SKM-1 treated with dmso at 0.1 percent for 144 hours (cell line): ENCODE data around the gene UBXN6.
A peak's percentile ranks its signal among the peaks of the same experiment; 100 is the strongest.

Experiments
- DNase-seq: peaks from one replicate; lab custom pipeline; 2025; ENCODE audit not compliant: unreplicated experiment; lab: John Stamatoyannopoulos, UW

Gene UBXN6

DNA sequence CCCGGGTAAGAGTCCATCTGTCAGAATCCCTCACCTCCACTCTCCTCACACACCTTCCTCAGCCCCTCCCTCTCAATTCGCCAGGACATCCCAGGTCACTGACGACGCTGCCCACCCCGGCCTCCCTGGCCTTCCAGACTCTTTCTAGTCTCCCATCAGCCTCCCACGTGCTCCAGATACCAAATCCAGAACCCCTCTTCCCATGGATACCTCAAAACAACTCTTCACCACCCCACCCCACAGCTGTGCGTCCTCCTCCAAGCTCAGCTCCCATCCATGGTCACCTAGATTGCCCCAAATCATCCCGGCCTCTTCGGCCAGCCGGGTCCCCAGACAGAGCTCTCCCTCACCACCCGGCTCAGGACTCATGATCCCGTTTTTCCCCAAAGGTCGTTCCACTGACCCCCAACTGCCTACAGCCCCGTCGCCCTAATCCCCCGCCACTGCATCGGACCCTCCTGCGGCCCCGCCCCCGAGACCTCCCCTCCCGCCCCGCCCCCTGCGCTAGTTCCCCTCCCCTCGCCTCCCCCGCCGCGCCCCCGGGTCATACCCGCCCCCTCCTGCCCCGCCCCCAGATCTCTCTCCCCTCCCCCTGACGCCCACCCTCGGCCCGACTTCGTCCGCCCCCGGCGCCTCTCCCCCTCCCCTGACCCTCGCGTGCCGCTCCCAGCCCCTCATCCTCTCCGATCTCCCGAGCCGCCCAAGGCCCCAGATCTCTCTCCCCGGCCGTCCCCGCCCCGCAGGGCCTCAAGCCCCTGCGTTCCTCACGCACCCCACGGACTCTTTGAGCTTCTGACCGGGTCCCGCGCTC, 546 bp downstream of the UBXN6 start:
- DNase-seq = no peak

DNA sequence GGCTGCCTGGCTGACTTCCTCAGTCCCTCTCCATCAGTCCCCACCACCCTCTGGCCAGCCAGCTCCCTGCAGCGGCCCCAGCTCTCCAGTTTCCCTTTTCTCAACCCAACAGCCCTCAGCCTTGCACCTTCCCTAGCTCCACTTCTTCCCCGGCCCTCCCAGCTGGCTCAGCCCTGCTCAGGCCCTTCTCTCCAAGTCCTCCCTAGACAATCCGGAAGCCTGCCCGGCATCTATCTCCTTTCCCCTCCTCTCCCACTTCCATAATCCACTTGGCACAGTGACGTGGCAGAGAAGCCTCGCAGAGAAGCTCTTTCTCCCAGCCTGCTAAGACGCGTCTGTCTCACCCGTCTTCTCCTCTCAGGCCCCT, 1.1 kb downstream of the UBXN6 start:
- DNase-seq = peak; percentile 42

DNA sequence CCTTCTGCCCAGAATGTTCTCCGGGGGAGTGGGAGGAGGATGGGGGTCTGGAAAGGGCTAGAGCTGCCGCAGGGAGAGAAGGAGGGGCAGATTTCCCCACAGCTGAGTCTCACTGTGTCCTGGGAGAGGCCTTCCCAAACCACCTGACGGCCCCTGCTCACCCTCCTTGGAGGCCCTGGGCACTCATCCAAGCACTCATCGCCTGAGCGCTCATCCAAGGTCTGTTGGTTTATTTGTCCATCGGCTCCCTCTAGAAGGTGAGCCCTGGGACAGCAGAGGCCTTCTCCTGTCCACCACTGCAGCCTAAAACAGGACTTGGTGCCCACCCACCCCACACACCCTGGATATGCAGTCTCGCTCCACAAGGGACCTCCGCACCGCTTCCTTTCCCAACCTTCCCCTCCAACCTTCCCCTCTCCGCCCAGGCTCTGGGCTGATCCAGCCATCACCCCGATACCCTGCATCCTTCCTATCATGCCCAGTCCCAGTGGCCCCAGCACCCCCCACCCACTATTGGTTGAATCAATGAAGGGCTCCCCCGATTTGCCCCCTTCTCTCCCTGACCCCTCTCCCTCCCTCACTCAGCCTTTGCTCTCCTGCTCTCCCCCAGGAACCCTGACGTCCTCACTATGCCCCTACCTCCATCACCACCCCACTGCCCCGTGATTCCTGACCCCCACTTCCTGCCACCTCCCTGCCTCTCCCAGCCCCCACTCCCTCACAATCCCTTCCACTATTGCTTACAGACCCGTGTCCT, 1.7 kb downstream of the UBXN6 start:
- DNase-seq = no peak

DNA sequence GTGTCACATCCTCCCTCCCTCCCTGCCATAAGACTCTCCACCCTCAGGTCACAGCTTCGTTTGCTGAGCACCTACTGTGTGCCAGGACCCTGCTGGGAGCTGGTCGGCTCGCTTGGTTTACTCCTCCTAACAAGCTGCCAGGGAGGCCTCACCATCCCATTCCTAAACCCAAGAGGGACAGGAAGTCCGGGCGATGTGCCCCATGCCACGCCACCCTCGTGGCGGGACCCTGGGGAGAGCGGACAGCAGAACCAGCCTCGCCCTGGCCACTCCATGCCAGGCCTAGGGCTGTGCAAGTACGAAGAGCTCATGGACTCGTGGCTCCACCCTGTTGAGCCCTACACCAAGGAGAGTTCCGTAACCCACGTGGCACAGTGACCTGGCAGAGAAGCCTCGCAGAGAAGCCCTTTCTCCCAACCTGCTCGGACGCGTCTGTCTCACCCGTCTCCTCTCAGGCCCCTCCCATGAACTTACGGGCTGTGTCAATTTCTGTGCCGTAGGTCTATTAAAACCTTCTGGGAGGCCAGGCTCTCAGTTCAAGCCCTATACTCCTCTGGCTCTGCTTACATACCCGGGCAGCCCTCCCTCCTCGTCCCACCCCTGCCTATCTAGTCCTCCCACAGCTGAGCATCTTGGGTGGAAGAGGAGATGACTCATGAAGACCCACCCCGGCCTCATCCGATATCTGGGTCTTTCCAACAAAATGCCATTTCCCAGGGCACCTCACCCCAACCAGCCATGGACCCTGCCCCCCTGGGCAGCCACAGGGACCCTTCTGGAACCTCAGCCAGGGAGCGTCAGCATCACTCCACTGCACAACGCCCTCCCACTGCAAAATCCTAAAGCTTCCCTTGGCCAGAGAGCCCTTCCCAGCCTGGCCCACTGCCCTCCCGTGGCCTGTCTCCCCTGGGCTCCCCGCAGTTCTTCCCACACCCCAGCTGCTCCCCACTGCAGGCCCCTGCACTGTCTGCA, 2.6 kb downstream of the UBXN6 start:
- no peak for DNase-seq

DNA sequence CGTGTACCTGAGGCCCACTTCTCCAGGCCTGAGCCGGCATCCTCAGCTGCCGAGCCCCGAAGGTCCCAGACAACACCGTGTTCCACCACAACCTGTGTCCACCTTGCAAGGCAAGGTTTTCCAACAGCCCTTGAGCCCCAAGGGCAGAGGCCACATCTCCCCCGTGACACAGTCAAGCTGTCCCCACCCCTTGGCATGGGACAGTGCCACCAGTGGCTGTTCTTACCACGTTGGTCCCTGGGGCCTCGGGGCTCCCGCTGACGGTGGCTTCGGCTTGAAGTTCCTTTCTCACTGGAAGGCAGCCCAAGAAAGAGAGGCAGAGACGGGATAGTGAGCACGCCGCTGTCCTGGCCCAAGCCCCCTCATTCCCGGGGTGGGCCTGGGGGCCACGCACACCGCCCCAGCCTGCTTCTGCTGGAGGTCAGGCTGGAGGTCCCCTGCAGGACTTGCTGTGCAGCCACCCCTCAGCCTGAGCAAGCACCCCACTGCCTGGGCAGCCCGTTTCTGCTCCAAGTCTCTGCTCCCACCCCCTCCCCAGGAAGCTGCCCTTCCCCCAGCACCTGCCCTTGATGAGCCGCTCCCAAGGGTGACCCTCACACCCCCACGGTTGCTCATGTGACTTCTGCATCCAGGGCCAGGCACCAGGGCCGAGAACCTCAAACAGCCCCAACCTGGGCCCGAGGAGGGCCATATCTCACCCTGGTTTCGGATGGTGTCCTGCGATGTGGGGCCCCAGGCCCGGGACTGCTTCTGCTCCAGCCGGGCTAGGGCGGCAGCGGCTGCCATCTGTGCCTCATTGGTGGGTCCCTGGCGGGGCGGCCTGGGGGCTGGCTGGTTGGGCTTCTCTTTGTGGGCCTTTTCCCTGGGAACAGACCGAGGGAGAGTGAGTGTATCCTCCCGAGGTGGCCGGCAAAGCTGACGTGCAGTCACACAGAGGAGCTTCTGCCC, 4.1 kb downstream of the UBXN6 start:
- DNase-seq = no peak

DNA sequence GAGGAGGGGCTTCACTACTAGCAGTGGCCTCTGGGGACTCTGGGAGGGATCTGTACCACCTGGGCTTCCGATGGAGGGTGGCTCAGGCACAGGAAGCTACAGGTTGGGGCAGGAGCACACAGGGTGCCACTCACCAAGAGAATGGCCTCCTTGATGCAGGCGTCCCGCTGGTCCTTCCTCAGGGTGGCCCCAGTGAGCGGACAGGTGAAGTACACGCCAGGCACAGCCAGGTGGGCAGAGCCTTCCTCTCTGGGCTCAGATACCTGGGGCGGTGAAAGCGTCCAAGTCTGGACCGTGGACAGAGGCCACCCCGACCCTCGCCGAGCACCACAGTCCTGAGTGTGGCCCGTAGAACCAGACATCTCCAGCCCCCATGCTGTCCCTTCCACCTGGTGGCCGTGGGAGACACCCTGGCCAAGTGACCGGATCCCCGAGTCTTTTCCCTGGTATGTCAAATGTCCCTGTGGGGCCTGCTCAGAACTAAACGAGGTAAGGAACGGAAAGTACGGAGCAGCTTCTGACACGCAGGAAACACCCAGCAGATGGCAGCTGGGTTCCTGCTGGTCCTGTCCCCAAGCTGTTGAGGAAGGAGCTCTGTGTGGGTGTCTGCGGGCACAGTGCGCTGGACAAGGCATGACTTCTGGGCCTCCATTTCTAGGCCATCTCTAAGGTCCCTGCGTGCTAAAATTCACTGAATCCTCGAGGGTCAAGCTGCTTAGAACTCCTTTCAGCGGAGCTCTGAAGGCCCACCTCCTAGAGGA, 5.2 kb downstream of the UBXN6 start:
- DNase-seq = no peak

DNA sequence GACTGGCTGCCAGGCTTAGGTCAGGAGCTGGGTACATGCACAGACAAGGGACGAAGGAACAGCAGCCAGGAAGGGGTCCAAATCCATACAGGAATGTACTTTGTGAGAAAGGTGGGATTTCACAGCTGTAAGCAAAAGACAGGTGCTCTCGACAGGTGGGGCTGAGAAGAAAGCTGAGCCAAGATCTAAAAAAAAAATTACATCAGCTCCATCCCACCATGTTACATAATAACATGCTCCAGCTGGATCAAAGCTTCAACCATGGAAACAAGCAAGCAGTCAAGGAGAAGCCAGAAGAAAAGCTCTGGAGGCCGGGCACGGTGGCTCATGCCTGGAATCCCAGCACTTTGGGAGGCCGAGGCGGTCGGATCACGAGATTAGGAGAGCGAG, 8.0 kb downstream of the UBXN6 start:
- DNase-seq = no peak

DNA sequence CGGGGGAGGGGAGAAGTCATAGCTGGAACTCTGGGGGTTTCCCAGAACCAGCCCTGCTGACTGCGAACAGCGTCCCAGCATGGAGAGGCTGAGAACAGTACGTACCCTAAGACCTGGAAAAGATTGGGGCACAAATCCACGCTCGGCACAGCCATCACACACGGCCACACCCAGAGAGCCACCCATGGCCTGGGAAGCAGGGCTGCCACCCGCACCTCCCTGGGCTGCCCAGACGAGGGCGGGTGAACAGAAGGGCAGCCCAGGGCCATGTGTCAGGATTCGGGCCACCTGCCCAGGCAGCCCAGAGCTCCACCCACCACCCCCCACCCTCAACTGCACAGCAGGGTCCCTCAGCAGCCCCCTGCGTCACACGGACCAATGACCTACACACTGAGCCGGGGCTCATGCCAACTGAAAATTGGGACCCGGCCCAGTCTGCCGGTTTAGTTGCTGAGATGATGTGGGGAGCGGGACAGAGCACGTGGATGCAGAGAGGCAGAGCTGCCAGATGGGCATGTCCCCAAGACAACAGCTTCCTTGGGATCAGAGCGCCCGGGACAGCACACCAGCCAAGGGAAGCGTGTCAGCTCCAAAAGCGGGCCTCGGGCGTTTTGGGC, 8.5 kb downstream of the UBXN6 start:
- no peak for DNase-seq

DNA sequence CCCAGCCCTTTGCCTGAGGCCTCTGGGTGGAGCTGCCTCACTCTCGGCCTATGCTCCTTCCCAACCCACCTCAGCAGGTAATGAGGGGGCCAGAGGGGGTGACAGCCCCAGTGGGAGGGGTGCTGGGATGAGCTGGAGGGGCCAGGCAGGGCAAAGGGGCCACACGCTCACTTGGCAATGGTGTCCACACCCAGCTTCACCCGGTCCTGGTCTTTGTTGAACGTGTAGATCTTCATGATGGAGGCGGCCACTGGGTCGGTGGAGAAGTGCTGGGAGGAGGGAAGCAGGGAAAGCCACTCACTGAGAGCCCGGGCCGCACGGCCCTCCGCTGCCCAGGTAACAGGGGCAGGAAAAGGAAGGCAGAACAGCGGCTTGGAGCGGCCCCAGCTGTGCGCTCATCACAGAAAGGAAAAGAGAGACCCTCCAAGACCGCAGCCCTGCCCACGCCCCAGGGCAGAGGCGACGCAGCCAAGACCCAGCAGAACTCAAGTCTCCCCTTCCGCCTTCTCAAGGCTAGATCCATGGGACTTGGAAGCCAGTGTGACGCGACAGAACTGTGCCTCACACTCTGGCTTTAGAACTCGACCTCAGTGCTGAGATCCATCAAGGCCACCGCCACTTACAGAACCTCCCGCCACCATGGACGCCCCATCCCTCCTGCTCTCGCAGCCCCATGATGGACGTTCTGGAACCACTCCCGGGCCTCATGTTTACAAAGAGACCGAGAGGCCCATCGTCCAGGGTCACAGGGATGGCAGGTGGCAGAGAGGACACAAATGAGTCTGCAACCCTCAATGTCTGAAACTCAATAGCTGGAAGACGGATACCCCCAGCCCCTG, 9.2 kb downstream of the UBXN6 start:
- DNase-seq = no peak

DNA sequence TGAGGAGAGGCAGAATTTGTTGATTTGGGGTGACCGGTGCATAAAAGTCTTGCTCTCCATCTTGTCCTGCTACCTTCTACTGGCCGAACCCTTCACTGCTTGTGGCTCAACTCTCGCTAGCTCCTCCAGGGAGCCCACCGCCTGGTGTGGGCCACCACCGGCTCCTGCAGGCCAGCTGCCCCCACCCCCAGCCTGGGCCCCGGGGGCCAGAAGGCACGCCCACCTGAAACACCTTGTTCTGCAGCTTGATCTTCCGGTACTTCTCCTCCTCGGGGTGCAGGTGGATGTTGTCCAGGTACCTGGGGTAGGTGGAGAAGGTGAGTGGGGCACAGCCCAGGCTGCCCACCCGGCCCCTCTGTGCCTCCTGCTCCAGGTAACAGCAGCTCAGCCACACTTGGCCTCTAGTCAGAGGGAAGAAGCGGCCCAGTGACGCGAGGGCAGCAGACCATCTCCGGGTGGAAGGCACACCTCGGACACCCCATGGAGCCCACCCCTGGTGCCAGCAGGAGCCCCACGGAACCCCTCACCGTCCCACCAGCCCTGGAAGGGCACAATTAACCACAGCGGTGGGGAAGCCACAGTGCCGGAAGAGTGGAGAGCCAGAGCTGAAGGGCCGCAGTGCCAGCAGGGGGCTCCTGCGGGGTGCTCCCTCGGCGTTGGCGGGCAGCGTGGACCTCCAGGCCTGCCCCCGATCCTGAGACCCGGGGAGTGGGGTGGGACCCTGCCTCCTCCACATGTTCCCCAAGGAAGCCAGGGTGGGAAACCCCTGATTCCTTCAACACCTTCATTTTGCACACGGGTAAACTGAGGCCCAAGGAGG, 10.1 kb downstream of the UBXN6 start:
- no peak for DNase-seq

DNA sequence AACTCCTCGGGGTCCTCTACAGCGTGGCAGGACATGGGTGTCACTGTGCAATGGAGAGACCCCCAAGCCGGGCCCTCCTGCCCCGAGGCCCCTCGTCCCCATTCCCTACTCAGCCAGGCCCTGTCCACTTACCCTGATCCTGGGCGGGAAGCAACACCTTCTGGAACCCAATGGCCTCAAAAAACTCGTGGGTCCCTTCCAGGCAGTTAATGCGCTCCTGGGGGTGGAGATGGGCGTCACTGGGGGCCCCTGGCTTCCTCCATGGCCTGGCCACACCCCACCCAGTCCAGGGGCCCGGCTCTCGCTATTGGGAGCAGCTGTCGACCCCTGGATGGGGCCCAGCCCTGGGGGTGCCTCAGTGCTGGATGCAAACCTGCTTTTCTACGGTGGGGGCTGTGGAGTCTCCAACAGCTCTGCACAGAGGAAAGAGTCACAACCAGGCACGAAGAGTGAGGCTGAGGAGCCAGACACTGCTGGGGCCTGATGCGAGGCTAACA, 10.8 kb downstream of the UBXN6 start:
- DNase-seq = no peak

DNA sequence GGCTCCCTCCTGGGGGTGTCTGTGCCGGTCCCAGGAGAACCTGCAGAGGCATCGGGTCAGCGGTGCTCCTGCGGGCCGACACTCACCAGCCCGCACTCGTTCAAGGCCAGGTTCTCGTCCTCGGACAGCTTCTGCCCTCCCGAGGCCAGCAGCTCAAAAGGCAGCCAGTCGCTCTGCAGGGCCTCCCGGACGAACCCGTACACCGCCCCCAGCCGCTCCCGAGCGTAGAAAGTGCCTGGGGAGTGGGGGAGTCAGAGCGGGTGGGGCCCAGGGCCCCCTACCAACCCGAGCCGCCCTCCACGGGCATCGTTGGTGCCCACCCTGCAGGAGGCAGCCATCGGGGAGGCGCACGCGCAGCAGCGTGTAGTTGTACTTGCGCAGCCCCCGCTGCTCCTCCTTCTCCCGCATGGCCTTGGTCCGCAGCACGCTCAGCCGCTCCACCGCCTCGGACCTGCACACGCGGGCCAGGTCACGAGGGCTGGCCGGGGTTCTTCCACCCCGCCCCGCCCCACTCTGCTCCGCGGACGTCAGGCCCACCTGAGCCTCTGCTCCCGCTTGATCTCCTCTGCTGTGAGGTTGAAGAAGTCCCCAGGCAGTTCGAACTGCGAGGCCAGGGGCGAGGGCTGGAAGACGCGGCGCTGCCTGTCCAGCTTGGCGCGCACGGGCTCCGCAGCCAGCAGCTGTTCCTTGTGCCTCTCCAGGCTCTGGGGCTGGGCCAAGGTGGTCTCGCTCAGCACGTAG, 11.5 kb downstream of the UBXN6 start:
- no peak for DNase-seq

DNA sequence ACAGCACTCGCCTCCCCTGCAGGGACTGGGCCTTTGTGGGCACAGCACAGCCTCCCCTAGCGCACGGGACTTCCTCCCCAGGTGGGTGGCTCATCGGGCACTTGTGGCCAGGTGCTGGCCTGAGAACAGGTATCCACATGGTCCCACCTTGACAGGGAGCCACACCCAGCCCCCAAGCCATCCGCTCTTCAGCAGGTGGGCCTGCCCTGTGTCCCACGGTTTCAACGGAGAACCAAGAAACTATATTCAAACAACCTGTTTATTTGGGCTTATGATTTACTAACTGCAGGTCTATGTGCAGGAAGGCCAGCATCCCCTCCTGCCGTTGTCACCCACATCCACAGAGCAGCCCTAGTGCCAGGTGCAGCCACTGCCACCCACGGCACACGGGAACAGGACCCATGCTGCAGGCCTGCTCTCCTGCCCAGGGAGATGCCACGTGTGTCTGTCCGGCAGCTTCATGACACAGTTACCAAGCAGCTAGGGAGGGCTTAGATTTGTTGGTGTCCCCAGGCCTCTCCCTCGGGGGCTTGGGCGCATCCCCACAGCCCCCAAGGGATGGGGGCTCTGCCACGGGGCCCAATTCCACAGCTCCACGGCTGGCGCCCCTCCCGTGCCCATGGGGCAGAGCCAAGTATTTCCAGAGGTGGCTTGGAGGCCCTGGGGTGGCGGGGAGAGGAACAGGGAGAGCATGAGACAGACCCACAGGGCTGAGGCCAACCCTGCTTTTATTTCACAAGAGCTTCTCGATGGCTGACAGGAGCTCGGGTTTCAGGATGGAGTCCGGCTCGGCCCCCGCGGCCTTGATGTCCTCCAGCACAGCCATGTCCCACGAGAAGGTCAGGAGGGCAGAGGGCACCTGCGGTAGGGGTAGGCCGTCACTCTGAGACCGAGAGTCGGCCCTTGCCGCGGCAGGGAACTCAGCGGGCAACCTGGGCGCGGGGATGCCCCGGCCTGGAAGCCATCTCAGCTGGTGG, 12.5 kb downstream of the UBXN6 start:
- DNase-seq = no peak

DNA sequence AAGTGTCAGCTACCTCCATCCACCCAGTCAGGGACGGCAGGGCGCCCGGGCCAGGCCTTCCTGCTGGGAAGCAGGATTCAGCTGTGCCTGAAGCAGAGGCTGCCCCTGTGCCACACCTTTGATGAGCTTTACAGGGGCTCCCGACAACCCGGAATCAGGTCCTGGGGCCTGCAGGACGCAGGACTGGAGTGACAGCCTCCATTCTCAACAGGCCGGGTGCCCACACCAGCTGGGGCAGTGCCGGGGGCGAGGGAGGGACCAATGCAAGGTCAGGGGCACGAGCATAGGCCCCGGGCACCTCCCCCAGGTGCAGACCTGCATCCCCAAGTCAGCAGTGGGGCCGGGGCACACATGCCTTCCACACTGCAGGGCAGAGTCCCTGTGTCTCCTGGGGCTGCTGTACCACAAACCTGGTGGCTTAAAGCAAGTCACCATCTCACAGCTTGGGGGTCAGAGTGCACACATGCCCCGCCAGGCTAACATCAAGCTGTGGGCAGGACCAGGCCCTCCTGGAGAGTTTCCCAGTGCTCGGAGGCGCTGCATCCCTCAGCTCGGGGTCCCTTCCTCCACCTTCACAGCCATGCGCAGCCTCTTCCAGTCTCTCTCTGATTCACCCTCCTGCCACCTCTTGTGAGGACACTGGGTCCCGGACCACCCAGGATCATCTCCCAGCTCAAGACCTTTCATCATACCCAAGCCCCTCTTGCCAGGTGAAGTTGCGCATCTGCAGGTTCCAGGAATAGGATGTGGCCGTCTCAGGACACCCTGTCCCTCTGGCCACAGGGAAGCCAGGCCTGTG, 13.4 kb downstream of the UBXN6 start:
- DNase-seq = no peak

DNA sequence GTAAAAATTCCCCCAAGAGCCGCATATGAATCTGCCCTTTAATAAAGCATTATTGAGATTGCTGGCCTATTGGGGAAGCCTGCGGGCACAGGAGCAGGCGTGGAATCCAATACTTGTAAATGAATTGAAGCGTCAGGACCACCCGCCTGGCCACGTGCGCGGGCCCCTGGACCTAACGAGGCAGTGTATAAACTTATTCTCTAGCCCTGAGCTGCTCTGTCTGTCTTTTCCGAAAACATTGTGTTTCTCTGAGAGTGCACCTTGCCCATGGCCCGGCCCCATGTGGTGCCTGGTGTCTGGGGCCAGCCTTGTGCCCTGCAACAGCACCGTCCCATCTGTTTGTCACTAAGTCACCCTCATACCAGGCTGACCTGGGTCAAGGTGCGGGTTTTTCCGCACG, 14.4 kb downstream of the UBXN6 start:
- DNase-seq = no peak
